ENCODE measurements around the gene CRYGN. TPM values are rescaled to one million over a fixed set of nuclear protein-coding genes. Genes with fewer than 3 reads are reported as not detected.

The CRYGN gene
- total and polyA plus RNA-seq, 9 of the 15 experiments (the other 6 are each of a cell fraction or from before 2014, with no cell fraction given): not detected

DNA sequence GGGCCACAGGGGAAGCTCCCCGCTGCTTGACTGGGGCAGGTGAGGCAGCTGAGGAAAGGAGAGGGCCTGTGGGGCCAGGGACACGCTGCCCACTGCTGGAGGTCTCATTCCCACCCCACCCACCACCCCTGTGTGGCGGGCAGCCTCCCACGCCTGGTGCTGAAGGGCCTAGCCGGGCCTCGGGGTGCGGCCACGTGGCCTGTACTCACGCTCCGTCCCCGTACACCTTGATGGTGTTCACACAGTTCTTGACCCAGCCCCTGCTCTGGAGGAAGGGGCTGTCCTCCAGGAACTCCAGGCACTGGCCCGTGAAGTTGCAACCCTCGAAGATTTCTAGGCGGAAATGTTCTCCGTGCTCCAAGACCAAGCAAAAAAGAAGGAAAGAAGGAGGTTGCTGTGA, 4.0 kb downstream of the CRYGN start:
- no TSS peak for BruUV-seq (replicated peaks)
- H3K27me3 ChIP-seq (ENCODE audit: control insufficient read depth in 2 of 2, insufficient read depth in 2 of 2, low read length in 2 of 2): peaks cover 28 to 87% of the 10 kb centered on the region in 2 experiments; a peak in 4 of 5 replicates

More for the DNA sequence above, 4.0 kb downstream of the CRYGN start:
- H3K4me3 ChIP-seq: no peak overlapping the region
- FAIRE-seq (no peak), DNase-seq (ENCODE audit: extremely low read depth in 1 of 4, low spot score in 3 of 4) (no peak), ATAC-seq (no peak)
- H3K4me2 ChIP-seq (ENCODE audit: insufficient read depth, low read length): no peak overlapping the region
- ChIA-PET POLR2A (no interaction called here), CTCF (ENCODE audit: low intra/inter-chr PET ratio) (no interaction called here)
- peaks cover 0 to 28% of the 10 kb centered on the region in 2 experiments; a peak in 2 of 5 replicates for H3K4me1 ChIP-seq (replicated peaks in 1 of 2; ENCODE audit: control insufficient read depth in 2 of 2, insufficient read depth in 2 of 2, low read length in 2 of 2)
- H3K9me3 ChIP-seq (replicated peaks; ENCODE audit: control insufficient read depth, insufficient read depth, low read depth, low read length): no peaks in the 10 kb centered on the region
- WGBS (ENCODE audit: insufficient coverage, low coverage, missing lambda C conversion rate): 38% methylated on average over 15 of the region's 15 CpGs
- no peak for TF ChIP-seq KLF1 (tag; IDR thresholded peaks at IDR 0.05)
- TF ChIP-seq, protein P1, sequence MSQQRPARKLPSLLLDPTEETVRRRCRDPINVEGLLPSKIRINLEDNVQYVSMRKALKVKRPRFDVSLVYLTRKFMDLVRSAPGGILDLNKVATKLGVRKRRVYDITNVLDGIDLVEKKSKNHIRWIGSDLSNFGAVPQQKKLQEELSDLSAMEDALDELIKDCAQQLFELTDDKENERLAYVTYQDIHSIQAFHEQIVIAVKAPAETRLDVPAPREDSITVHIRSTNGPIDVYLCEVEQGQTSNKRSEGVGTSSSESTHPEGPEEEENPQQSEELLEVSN (IDR thresholded peaks at IDR 0.05; ENCODE audit: borderline replicate concordance in 1 of 2, extremely low read depth in 1 of 2, insufficient read depth in 1 of 2, insufficient read length in 1 of 2, low read depth in 1 of 2, low read length in 1 of 2, poor library complexity in 1 of 2, severe bottlenecking in 1 of 2): peak in 1 of 2 experiments; percentile 16
- TF ChIP-seq, protein P2, sequence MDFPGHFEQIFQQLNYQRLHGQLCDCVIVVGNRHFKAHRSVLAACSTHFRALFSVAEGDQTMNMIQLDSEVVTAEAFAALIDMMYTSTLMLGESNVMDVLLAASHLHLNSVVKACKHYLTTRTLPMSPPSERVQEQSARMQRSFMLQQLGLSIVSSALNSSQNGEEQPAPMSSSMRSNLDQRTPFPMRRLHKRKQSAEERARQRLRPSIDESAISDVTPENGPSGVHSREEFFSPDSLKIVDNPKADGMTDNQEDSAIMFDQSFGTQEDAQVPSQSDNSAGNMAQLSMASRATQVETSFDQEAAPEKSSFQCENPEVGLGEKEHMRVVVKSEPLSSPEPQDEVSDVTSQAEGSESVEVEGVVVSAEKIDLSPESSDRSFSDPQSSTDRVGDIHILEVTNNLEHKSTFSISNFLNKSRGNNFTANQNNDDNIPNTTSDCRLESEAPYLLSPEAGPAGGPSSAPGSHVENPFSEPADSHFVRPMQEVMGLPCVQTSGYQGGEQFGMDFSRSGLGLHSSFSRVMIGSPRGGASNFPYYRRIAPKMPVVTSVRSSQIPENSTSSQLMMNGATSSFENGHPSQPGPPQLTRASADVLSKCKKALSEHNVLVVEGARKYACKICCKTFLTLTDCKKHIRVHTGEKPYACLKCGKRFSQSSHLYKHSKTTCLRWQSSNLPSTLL (IDR thresholded peaks at IDR 0.05): no peak
- TF ChIP-seq, protein P3, sequence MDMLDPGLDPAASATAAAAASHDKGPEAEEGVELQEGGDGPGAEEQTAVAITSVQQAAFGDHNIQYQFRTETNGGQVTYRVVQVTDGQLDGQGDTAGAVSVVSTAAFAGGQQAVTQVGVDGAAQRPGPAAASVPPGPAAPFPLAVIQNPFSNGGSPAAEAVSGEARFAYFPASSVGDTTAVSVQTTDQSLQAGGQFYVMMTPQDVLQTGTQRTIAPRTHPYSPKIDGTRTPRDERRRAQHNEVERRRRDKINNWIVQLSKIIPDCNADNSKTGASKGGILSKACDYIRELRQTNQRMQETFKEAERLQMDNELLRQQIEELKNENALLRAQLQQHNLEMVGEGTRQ (CRISPR knock-in tag; IDR thresholded peaks at IDR 0.05): 0 out of 2 replicates have a peak, but pooled peaks have one; percentile 3
- no peaks in the 10 kb centered on the region for H3K9me1 ChIP-seq (ENCODE audit: control insufficient read depth, insufficient read depth, low read length)
- peaks cover 4% of the 10 kb centered on the region; the same call in 1 of the 2 replicates for H4K20me1 ChIP-seq (replicated peaks; ENCODE audit: control insufficient read depth, insufficient read depth, low read length)
- in situ Hi-C loops (cut with MboI): no loop called here
- intact Hi-C loops (cut with micrococcal nuclease): no loop called here
- H2AFZ ChIP-seq (ENCODE audit: low read depth, low read length): no peak overlapping the region
- no peaks in the 10 kb centered on the region for H3K36me3 ChIP-seq (ENCODE audit: control insufficient read depth, insufficient read depth, low read length)
- H3K27ac ChIP-seq (ENCODE audit: extremely low read depth, low read depth, low read length): no peak overlapping the region
- H3K79me2 ChIP-seq (ENCODE audit: control insufficient read depth, insufficient read depth, low read length): no peaks in the 10 kb centered on the region
- H3K9ac ChIP-seq (ENCODE audit: insufficient read depth in 1 of 2, low read depth in 2 of 2, low read length in 2 of 2): no peak overlapping the region
